ENCODE data around the gene VEGFA.

VEGFA gene

GRCh38 chr6:43739642-43740091 is 30.3 kb upstream of the VEGFA start:
- no peak for DNase-seq

- DNase-seq, result no peak
These were observed 29.6 kb upstream of the VEGFA start for GRCh38 chr6:43740321-43740960.

- no peak for DNase-seq
These were observed 28.8 kb upstream of the VEGFA start for GRCh38 chr6:43740961-43741764.

GRCh38 chr6:43741829-43742228 is 28.2 kb upstream of the VEGFA start:
- DNase-seq, result no peak

GRCh38 chr6:43742285-43742684 is 27.7 kb upstream of the VEGFA start:
- DNase-seq, result no peak

- no peak for DNase-seq
These were observed 26.9 kb upstream of the VEGFA start for GRCh38 chr6:43742931-43743632.

GRCh38 chr6:43743682-43744381 is 26.2 kb upstream of the VEGFA start:
- no peak for DNase-seq

GRCh38 chr6:43744491-43744890 is 25.5 kb upstream of the VEGFA start:
- DNase-seq, result no peak

- no peak for DNase-seq
These were observed 24.9 kb upstream of the VEGFA start for GRCh38 chr6:43744931-43745727.

- no peak for DNase-seq
These were observed 23.9 kb upstream of the VEGFA start for GRCh38 chr6:43746071-43746470.

GRCh38 chr6:43746613-43747102 is 23.4 kb upstream of the VEGFA start:
- DNase-seq, result no peak

GRCh38 chr6:43747784-43748183 is 22.2 kb upstream of the VEGFA start:
- no peak for DNase-seq

GRCh38 chr6:43748765-43749164 is 21.2 kb upstream of the VEGFA start:
- no peak for DNase-seq

- DNase-seq, result no peak
These were observed 20.6 kb upstream of the VEGFA start for GRCh38 chr6:43749461-43749860.

- no peak for DNase-seq
These were observed 19.4 kb upstream of the VEGFA start for GRCh38 chr6:43750622-43751021.

- no peak for DNase-seq
These were observed 16.3 kb upstream of the VEGFA start for GRCh38 chr6:43753570-43754183.

- no peak for DNase-seq
These were observed 11.9 kb upstream of the VEGFA start for GRCh38 chr6:43757966-43758616.

- DNase-seq, result no peak
These were observed 11.4 kb upstream of the VEGFA start for GRCh38 chr6:43758617-43759050.

GRCh38 chr6:43759136-43759906 is 10.7 kb upstream of the VEGFA start:
- DNase-seq, result no peak

GRCh38 chr6:43759907-43760206 is 10.2 kb upstream of the VEGFA start:
- no peak for DNase-seq
